Muscle layer of colon (tissue), 2 donors: Measurements from ENCODE around the gene ZSCAN22.
"Not testable (repeated sequence)": the region's sequence is repeated elsewhere in the genome, so short reads cannot be mapped to it uniquely, and the experiment has no call there.

Source experiments
- H3K27ac ChIP-seq: one replicate; pipeline ENCODE4 v1.7.0; 2013; ENCODE audit warnings: low read depth, mild to moderate bottlenecking, low read length, moderate library complexity
- H3K27me3 ChIP-seq, 2 donors: one replicate each; pipeline ENCODE4 v1.7.0; 2013; ENCODE audit warnings: low read length in 2 of 2, mild to moderate bottlenecking in 2 of 2; ENCODE audit not compliant: insufficient read depth in 2 of 2, control insufficient read depth in 1 of 2
- H3K36me3 ChIP-seq: one replicate; pipeline ENCODE4 v1.7.0; 2013; ENCODE audit warnings: mild to moderate bottlenecking, low read length; ENCODE audit not compliant: insufficient read depth
- H3K4me1 ChIP-seq: one replicate; pipeline ENCODE4 v1.7.0; 2013; ENCODE audit warnings: mild to moderate bottlenecking, low read length; ENCODE audit not compliant: insufficient read depth
- H3K4me3 ChIP-seq, 2 donors: one replicate each; pipeline ENCODE4 v1.7.0; 2013; ENCODE audit warnings: low read length in 2 of 2, low read depth in 1 of 2, mild to moderate bottlenecking in 1 of 2, moderate library complexity in 1 of 2
- H3K9ac ChIP-seq: one replicate; pipeline ENCODE4 v1.7.0; 2013; ENCODE audit warnings: low read length
- H3K9me3 ChIP-seq: one replicate; pipeline ENCODE4 v1.7.0; 2013; ENCODE audit warnings: mild to moderate bottlenecking, low read length
- donor health status: abdominal sarcoma.
- donor health status: Adenocarcinoma of cecum.

ZSCAN22 gene

DNA sequence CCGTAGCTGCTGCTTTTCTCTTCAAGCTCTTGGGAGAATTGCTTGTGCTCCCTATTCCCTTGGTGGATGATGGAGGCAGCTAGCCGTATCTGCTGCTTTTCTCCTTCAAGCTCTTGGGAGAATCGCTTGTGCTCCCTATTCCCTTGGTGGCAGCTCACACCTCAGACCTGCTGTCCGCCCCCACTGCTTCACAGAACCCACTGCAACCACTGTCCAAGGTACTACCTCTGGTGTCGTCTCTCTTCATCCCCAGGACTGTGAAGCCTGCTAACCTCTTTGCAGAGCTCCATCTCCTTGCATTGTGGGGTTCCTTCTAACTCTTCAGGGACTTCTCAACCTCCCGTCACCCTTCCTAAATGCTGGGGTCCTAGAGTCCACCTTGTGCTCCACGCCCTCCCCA, 26.2 kb upstream of the ZSCAN22 start:
- Histone ChIP-seq H3K4me3 (no peak overlapping the region), H3K27me3 (no peaks in the 10 kb centered on the region), H3K4me1 (peaks cover 6% of the 10 kb centered on the region), H3K9ac (no peak overlapping the region), H3K36me3 (peaks cover 16% of the 10 kb centered on the region), H3K9me3 (no peaks in the 10 kb centered on the region), H3K27ac (no peak overlapping the region)

- Histone ChIP-seq H3K4me3 (peak overlapping the region in 1 of 2 donors; percentile 89), H3K27ac (no peak overlapping the region), H3K9ac (no peak overlapping the region)
These were observed 22.5 kb upstream of the ZSCAN22 start for GRCh38 chr19:58304255-58304654.

DNA sequence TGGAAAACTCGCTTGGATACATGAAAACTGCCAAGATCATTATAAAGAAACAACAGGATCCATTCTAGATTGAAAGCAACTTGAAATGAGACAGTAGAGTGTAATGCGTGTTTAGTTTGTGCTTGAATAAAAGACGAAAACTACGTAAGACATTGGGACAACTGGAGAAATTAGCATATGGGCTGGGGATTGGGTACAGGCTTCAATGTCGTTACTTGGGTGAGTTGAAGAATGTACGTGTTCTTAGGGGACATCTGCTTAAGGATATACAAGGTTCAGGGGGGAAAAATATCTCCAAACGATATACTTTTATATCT, 22.1 kb upstream of the ZSCAN22 start:
- Histone ChIP-seq H3K4me1 (peaks cover 14% of the 10 kb centered on the region), H3K27me3 (no peaks in the 10 kb centered on the region), H3K36me3 (peaks cover 28% of the 10 kb centered on the region), H3K9me3 (no peaks in the 10 kb centered on the region), H3K4me3 (peak overlapping the region; percentile 40 to 89), H3K27ac (peak overlapping the region; percentile 57), H3K9ac (peak overlapping the region; percentile 60)

More at GRCh38 chr19:58304255-58304654, 22.5 kb upstream of the ZSCAN22 start:
- Histone ChIP-seq H3K9me3 (no peaks in the 10 kb centered on the region), H3K27me3 (no peaks in the 10 kb centered on the region), H3K4me1 (peaks cover 14% of the 10 kb centered on the region), H3K36me3 (peaks cover 30% of the 10 kb centered on the region)

DNA sequence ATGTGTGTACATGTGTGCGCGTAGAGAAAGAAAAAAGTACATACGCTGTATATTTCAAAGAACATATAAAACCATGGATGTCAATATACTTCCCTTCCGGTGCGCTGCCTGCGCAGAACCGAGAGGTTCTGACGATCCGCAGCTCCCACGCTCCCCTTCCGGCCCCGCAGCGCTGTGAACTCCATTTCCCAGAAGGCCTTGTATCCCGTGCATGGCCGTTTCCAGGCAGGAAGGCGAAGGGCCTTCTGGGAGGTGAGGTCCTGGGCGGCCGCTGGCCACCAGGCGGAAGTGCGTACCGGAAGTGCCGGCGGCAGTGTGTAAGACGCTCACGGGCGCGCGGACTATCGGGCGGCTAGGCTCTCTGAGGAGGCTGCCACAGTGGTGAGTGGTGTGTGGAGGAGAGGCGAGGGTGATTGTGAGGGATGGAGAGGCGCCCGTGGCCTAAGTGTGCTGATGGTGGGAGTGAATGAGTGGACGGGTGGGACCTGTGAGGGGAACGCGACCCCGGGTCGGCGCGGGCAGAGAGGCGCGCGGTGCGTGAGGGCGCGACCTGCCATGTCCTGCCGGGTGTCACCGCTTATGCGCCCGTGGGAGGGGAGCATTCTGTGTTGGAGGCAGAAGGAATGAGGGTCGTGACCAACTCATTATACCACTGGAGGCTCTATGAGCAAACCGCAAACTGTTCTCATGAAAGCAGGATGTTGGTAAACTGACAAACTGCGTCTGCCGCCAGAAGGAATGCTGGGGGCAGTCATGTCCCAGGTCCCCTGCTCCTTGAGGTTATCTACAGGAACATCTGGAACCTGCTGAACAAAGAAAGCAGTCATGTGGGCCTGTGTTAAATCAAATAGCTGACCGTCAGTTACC, 21.5 kb upstream of the ZSCAN22 start, which contains the start of gene ERVK3-1:
TSS of gene ERVK3-1 (plus strand) at position 313 of the 867 bp plus-strand sequence. CDS start 6,792 bp downstream, outside the sequence.
- Histone ChIP-seq H3K9ac (peak within 1 kb of the TSS; percentile 68), H3K27ac (peak within 1 kb of the TSS; percentile 72), H3K9me3 (no peaks in the 10 kb centered on the region), H3K4me3 (peak within 1 kb of the TSS; percentile 89 to 95), H3K4me1 (peaks cover 14% of the 10 kb centered on the region), H3K27me3 (no peaks in the 10 kb centered on the region), H3K36me3 (peaks cover 22% of the 10 kb centered on the region)

GRCh38 chr19:58305932-58306323, 20.9 kb upstream of the ZSCAN22 start:
- peaks cover 16% of the 10 kb centered on the region for H3K36me3 ChIP-seq
- peak overlapping the region; percentile 89 to 95 for H3K4me3 ChIP-seq
- peak overlapping the region; percentile 68 for H3K9ac ChIP-seq
- H3K27ac ChIP-seq, result peak overlapping the region; percentile 72
- no peaks in the 10 kb centered on the region for H3K9me3 ChIP-seq
- H3K27me3 ChIP-seq, result no peaks in the 10 kb centered on the region
- peaks cover 14% of the 10 kb centered on the region for H3K4me1 ChIP-seq

DNA sequence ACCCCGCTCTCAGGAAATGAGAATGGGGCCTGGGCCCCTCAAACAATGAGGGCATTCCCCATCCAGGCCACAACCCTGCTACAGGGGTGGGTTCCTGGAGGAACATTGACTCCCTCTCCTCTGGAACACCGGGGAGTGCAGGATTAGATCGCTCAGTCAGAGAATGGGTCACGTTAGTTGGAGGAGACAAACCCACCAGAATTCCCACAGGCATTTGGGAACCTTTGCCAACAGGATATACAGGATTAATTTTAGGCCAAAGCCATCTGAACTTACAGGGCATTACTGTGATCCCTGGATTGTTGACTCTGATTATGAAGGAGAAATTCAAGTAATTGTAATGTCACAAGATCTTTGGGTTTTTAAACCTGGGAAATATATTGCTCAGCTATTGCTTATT, 19.1 kb upstream of the ZSCAN22 start:
- H3K27ac ChIP-seq, result no peak overlapping the region
- no peaks in the 10 kb centered on the region for H3K9me3 ChIP-seq
- H3K4me1 ChIP-seq, result peaks cover 14% of the 10 kb centered on the region
- H3K9ac ChIP-seq, result no peak overlapping the region
- H3K4me3 ChIP-seq, result no peak overlapping the region
- no peaks in the 10 kb centered on the region for H3K27me3 ChIP-seq
- H3K36me3 ChIP-seq, result peaks cover 30% of the 10 kb centered on the region

GRCh38 chr19:58310685-58311084, 16.1 kb upstream of the ZSCAN22 start:
- not testable (repeated sequence) for H3K4me1 ChIP-seq, H3K4me3 ChIP-seq, H3K9ac ChIP-seq, H3K27ac ChIP-seq, H3K9me3 ChIP-seq, H3K27me3 ChIP-seq
- H3K36me3 ChIP-seq, result peaks cover 55% of the 10 kb centered on the region

DNA sequence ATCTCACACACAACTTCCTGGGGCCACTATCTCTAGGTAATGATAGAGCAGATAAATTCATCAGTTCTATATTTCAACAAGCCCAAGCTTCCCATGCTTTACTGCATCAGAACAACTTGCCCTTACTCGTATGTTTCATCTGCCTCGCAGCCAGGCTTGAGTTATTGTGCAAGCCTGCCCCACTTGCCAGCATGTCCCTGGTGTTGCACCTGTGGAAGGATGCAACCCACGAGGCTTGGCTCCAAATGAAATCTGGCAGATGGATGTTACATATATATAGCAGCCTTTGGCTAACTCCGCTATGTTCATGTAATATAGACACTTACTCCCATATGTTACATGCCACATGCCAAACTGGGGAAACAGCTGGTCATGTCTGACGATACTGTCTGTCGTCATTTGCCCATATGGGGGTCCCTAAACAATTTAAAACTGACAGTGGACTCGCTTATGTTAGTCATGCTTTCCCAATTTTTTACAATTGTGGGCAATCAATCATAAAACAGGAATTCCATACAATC, 15.4 kb upstream of the ZSCAN22 start:
- peaks cover under 1% of the 10 kb centered on the region for H3K4me1 ChIP-seq
- H3K27ac ChIP-seq, result no peak overlapping the region
- H3K4me3 ChIP-seq, result no peak overlapping the region
- H3K9me3 ChIP-seq, result no peaks in the 10 kb centered on the region
- H3K36me3 ChIP-seq, result peaks cover 57% of the 10 kb centered on the region
- no peak overlapping the region for H3K9ac ChIP-seq
- H3K27me3 ChIP-seq, result no peaks in the 10 kb centered on the region

DNA sequence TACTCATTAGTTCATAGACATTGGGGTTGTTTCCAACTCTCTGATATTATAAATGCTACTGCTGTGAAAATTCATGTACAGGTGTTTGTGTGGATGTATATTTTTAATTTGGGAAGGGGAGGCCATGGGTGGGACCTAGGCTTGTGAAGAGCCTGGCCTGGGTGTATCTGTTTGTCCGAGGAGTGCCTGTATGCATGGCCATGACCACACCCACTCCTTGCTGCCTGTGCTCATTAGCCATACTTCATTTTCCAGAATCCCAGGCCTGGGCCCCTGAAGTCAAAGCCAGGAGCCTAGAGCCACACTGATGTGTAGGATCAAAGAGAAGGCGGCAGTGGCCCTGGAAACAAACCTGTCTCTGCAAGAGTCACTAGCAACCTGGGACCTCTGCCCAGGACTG, 11.2 kb upstream of the ZSCAN22 start:
- no peaks in the 10 kb centered on the region for H3K9me3 ChIP-seq
- no peak overlapping the region for H3K9ac ChIP-seq
- no peaks in the 10 kb centered on the region for H3K27me3 ChIP-seq
- H3K4me3 ChIP-seq, result no peak overlapping the region
- H3K36me3 ChIP-seq, result peaks cover 57% of the 10 kb centered on the region
- no peak overlapping the region for H3K27ac ChIP-seq
- no peaks in the 10 kb centered on the region for H3K4me1 ChIP-seq

DNA sequence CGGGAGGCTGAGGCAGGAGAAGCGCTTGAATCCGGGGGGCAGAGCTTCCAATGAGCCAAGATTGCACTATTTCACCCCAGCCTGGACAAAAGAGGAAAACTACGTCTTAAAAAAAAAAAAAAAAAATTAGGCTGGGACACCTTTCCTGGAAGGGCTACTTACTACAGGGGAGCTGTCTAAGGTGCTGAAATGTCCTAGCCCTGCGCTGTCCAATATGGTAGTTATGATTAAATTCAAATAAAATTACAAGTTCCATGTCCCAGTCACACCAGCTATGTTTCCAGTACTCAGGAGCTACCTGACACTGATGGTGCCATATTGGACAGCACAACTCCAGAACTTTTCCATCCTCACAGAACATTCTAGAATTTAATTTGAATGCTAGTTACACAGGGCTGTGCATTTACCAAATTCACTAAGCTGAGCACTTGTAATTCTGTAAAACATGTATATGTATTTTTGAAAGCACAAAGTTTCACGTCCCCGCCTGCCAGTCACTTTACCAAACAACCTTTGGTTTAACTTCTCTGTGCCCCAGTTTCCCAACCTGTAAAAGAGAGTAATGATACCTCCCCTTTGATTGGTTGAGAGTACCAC, 9.2 kb upstream of the ZSCAN22 start:
- no peak overlapping the region for H3K27ac ChIP-seq
- H3K36me3 ChIP-seq, result peaks cover 42% of the 10 kb centered on the region

DNA sequence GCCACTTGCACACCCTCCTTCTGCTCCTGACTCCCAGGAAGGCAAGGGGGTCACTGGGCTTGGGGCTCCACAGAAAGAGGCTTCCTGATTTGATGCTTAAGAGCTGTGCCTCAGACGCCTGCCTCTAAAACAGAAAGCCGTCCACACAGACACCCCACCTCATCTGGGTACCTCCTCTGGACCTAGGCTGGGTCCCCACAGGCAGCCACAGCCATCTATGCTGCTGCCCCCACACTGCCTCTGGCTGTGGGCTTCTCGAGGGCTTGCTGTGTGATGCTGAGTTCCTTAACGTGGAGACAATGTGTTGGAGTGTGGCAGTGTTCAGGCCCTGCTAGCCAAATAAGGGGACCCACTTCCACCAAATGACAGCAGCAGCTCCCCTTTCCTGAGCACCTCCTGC, 8.5 kb upstream of the ZSCAN22 start:
- no peak overlapping the region for H3K27ac ChIP-seq
- no peak overlapping the region for H3K9ac ChIP-seq
- H3K4me1 ChIP-seq, result no peaks in the 10 kb centered on the region
- H3K4me3 ChIP-seq, result no peak overlapping the region
- H3K9me3 ChIP-seq, result no peaks in the 10 kb centered on the region
- H3K36me3 ChIP-seq, result peaks cover 36% of the 10 kb centered on the region
- H3K27me3 ChIP-seq, result no peaks in the 10 kb centered on the region

More for the DNA sequence above, 9.2 kb upstream of the ZSCAN22 start:
- Histone ChIP-seq H3K9me3 (no peaks in the 10 kb centered on the region), H3K9ac (no peak overlapping the region), H3K4me3 (no peak overlapping the region), H3K4me1 (no peaks in the 10 kb centered on the region), H3K27me3 (no peaks in the 10 kb centered on the region)
